ENCODE measurements around the gene CMYA5. TPM values are rescaled to one million over a fixed set of nuclear protein-coding genes. Genes with fewer than 3 reads are reported as not detected.

CMYA5 gene
- total RNA-seq, 2 donors from 2014 or later = 13.8 to 26.1 TPM

- no peaks in the 10 kb centered on the region for H3K4me1 ChIP-seq (replicated peaks)
- no peak for DNase-seq (ENCODE audit: low spot score)
- TF ChIP-seq POLR2A (IDR thresholded peaks at IDR 0.05) (no peak), CTCF (IDR thresholded peaks at IDR 0.05) (no peak), POLR2AphosphoS5 (IDR thresholded peaks at IDR 0.05) (no peak)
- H3K4me3 ChIP-seq = no peak overlapping the region
- whole genome bisulfite sequencing = 73% methylated on average over 8 of the region's 8 CpGs
- no peaks in the 10 kb centered on the region for H3K9me3 ChIP-seq
- no peaks in the 10 kb centered on the region for H3K36me3 ChIP-seq
- H3K27ac ChIP-seq = no peak overlapping the region
- H3K27me3 ChIP-seq (replicated peaks; ENCODE audit: insufficient read depth) = no peaks in the 10 kb centered on the region
- intact Hi-C loops (cut with DNase I) = no loop called here
Observed at GRCh38 chr5:79795764-79796398, 106.2 kb downstream of the CMYA5 start.

- Histone ChIP-seq H3K27ac (no peak overlapping the region), H3K36me3 (no peaks in the 10 kb centered on the region), H3K4me3 (no peak overlapping the region), H3K27me3 (replicated peaks; ENCODE audit: insufficient read depth) (no peaks in the 10 kb centered on the region), H3K9me3 (no peaks in the 10 kb centered on the region), H3K4me1 (replicated peaks) (no peaks in the 10 kb centered on the region)
- no peak for DNase-seq (ENCODE audit: low spot score)
- 93% methylated on average over 7 of the region's 7 CpGs for WGBS
- no peak for TF ChIP-seq CTCF (IDR thresholded peaks at IDR 0.05)
- TF ChIP-seq POLR2A (IDR thresholded peaks at IDR 0.05) = no peak
- no peak for TF ChIP-seq POLR2AphosphoS5 (IDR thresholded peaks at IDR 0.05)
- intact Hi-C loops (cut with DNase I) = no loop called here
Observed at GRCh38 chr5:79798893-79799590, 109.4 kb downstream of the CMYA5 start.

GRCh38 chr5:79800979-79801827, 111.6 kb downstream of the CMYA5 start:
- WGBS = 92% methylated on average over 8 of the region's 8 CpGs
- intact Hi-C loops (cut with DNase I) = no loop called here
- DNase-seq (ENCODE audit: low spot score) = no peak
- no peak for TF ChIP-seq POLR2A (IDR thresholded peaks at IDR 0.05)
- no peak for TF ChIP-seq POLR2AphosphoS5 (IDR thresholded peaks at IDR 0.05)
- no peak for TF ChIP-seq CTCF (IDR thresholded peaks at IDR 0.05)
- H3K4me1 ChIP-seq (replicated peaks) = no peaks in the 10 kb centered on the region
- no peaks in the 10 kb centered on the region for H3K9me3 ChIP-seq
- no peaks in the 10 kb centered on the region for H3K27me3 ChIP-seq (replicated peaks; ENCODE audit: insufficient read depth)
- no peak overlapping the region for H3K4me3 ChIP-seq
- H3K27ac ChIP-seq = no peak overlapping the region
- H3K36me3 ChIP-seq = no peaks in the 10 kb centered on the region

- Histone ChIP-seq H3K27ac (no peak overlapping the region), H3K4me1 (replicated peaks) (no peaks in the 10 kb centered on the region), H3K9me3 (no peaks in the 10 kb centered on the region), H3K36me3 (no peaks in the 10 kb centered on the region), H3K27me3 (replicated peaks; ENCODE audit: insufficient read depth) (no peaks in the 10 kb centered on the region), H3K4me3 (no peak overlapping the region)
- 67% methylated on average over 1 of the region's 1 CpG for WGBS
- DNase-seq (ENCODE audit: low spot score) = no peak
- TF ChIP-seq CTCF (IDR thresholded peaks at IDR 0.05) = no peak
- no peak for TF ChIP-seq POLR2AphosphoS5 (IDR thresholded peaks at IDR 0.05)
- TF ChIP-seq POLR2A (IDR thresholded peaks at IDR 0.05) = no peak
- intact Hi-C loops (cut with DNase I) = no loop called here
Observed at GRCh38 chr5:79802406-79802805, 112.8 kb downstream of the CMYA5 start.

Measured in prostate gland (tissue), 2 donors.